Stimulated activated CD8-positive, alpha-beta memory T cell treated with anti-CD3 and anti-CD28 coated beads, Interleukin-15, amount 100 ng/mL, for 48 hours (primary cell): ENCODE data around the gene SCD5.

Source experiments
- DNase-seq, 2 donors: peaks; one replicate each; pipeline ENCODE4 v3.0.0-alpha.2; 2020; ENCODE audit warnings: low read depth in 2 of 2

Gene SCD5

GRCh38 chr4:82589756-82590155 is 208.8 kb downstream of the SCD5 start:
- DNase-seq, result no peak

GRCh38 chr4:82588771-82589270 is 209.8 kb downstream of the SCD5 start:
- DNase-seq, result no peak

GRCh38 chr4:82587826-82588540 is 210.6 kb downstream of the SCD5 start:
- no peak for DNase-seq

- no peak for DNase-seq
These were observed 212.7 kb downstream of the SCD5 start for GRCh38 chr4:82585690-82586435.

DNA sequence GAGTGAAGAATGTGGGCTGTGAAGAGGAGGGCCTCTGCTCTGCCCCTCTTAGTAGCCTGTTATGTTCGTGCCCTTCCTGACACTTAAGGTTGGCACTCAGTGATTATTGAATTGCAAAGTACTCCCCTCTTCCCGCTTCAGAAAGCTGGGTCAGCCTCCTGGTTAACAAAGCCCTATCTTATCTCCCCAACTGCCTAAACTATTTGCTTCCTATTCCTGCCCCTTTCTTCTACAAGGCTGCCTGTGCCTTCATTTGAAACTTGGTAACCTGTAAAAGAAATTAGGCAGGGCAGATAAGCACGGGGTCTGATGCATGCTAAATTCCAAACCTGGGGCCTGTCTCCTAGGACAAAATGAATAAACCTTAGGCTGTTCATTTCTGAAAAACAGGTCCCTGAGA is 213.7 kb downstream of the SCD5 start:
- no peak for DNase-seq

DNA sequence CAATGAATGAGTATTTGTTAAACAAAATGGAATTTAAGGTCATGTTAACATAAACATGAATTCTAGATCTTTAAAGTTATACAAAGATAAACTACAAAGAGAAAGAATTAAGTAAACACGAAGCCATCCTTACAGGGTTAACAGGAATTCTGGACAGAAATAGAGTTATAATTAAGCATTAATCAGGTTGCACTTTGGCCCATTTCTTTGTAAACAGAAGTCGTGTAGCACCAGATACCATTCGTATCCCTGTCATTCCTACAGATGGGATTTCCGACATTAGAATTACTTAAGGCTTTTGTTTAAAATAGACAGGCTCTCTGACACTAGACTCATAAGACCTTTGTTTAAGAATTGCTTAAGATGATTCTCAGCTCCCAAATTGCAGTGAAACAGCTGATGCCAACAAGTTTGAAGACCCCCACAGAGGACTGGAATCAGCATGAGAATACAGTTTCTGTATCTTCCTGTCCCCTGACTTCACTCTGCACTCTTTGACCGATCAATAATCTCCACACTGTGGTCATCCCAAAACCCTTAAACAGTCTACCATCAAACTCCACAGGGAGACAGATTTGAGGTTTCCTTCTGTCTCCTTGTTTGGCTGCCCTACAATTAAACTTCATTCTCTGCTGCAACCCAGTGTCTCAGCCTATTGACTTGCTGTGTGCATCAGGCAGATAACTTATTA is 214.6 kb downstream of the SCD5 start:
- DNase-seq, result no peak

- no peak for DNase-seq
These were observed 218.7 kb downstream of the SCD5 start for GRCh38 chr4:82579932-82580331.
